ENCODE data around the gene PLK5.
A peak's percentile ranks its signal among the peaks of the same experiment; 100 is the strongest.

The PLK5 gene

GRCh38 chr19:1478934-1479707, 44.8 kb upstream of the PLK5 start, which contains the start of gene C19orf25:
C19orf25 (minus strand) TSS chr19:1479215; CDS start chr19:1478903, 312 bp downstream.
- ATAC-seq: peak; percentile 96
- no peak for TF ChIP-seq ZNF8 (CRISPR knock-in tag; IDR thresholded peaks at IDR 0.05)
- TF ChIP-seq GLIS3 (CRISPR knock-in tag; IDR thresholded peaks at IDR 0.05): no peak
- TF ChIP-seq ZNF70 (CRISPR knock-in tag; IDR thresholded peaks at IDR 0.05): peak; percentile 6; the same call in 1 of the 2 replicates
- TF ChIP-seq ZFP30 (CRISPR knock-in tag; IDR thresholded peaks at IDR 0.05): no peak; the same call in 1 of the 2 replicates
- peak; percentile 100 for TF ChIP-seq ZFP3 (CRISPR knock-in tag; IDR thresholded peaks at IDR 0.05)

- TF ChIP-seq POU6F1 (CRISPR knock-in tag; IDR thresholded peaks at IDR 0.05; ENCODE audit: borderline replicate concordance, low read depth): no peak
- TF ChIP-seq TOX (CRISPR knock-in tag; IDR thresholded peaks at IDR 0.05; ENCODE audit: borderline replicate concordance): no peak
- no peak for TF ChIP-seq ZC3H10 (CRISPR knock-in tag; IDR thresholded peaks at IDR 0.05)
- TF ChIP-seq PATZ1 (CRISPR knock-in tag; IDR thresholded peaks at IDR 0.05; ENCODE audit: borderline replicate concordance): no peak
- no peak for TF ChIP-seq GLIS3 (CRISPR knock-in tag; IDR thresholded peaks at IDR 0.05)
Measured at GRCh38 chr19:1481224-1481892, 42.5 kb upstream of the PLK5 start.

GRCh38 chr19:1481893-1482360, 42.0 kb upstream of the PLK5 start:
- TF ChIP-seq ZC3H10 (CRISPR knock-in tag; IDR thresholded peaks at IDR 0.05) (no peak), TOX (CRISPR knock-in tag; IDR thresholded peaks at IDR 0.05; ENCODE audit: borderline replicate concordance) (no peak), ESRRG (CRISPR knock-in tag; IDR thresholded peaks at IDR 0.05) (no peak)
- no peak for ATAC-seq

More at GRCh38 chr19:1481224-1481892, 42.5 kb upstream of the PLK5 start:
- no peak for ATAC-seq

- TF ChIP-seq ZNF70 (CRISPR knock-in tag; IDR thresholded peaks at IDR 0.05) (no peak), TCF4 (CRISPR knock-in tag; IDR thresholded peaks at IDR 0.05; ENCODE audit: borderline replicate concordance) (no peak), ZFP3 (CRISPR knock-in tag; IDR thresholded peaks at IDR 0.05) (no peak), CSDC2 (CRISPR knock-in tag; IDR thresholded peaks at IDR 0.05) (no peak), GLIS3 (CRISPR knock-in tag; IDR thresholded peaks at IDR 0.05) (no peak), POU6F1 (CRISPR knock-in tag; IDR thresholded peaks at IDR 0.05; ENCODE audit: borderline replicate concordance, low read depth) (no peak), ZC3H10 (CRISPR knock-in tag; IDR thresholded peaks at IDR 0.05) (no peak), TSHZ2 (CRISPR knock-in tag; IDR thresholded peaks at IDR 0.05) (no peak), BACH2 (CRISPR knock-in tag; IDR thresholded peaks at IDR 0.05; ENCODE audit: borderline replicate concordance) (no peak), ARNTL (CRISPR knock-in tag; IDR thresholded peaks at IDR 0.05; ENCODE audit: borderline replicate concordance, low read depth) (no peak), CREB5 (CRISPR knock-in tag; IDR thresholded peaks at IDR 0.05; ENCODE audit: low read depth) (no peak), OSR1 (CRISPR knock-in tag; IDR thresholded peaks at IDR 0.05) (no peak)
- ATAC-seq: no peak
Measured at GRCh38 chr19:1482361-1483130, 41.3 kb upstream of the PLK5 start.

Data from SK-N-SH treated with all-trans-retinoic acid at 6 μM for 48 hours (cell line).